Endothelial cell (in vitro differentiated cells): ENCODE data around the gene TSSK2. TPM values are rescaled to one million over a fixed set of nuclear protein-coding genes. Genes with fewer than 3 reads are reported as not detected.

Source experiments
- DNase-seq: peaks from one replicate; pipeline ENCODE4 v3.0.0; 2021; ENCODE audit warnings: low spot score
- H3K27ac Mint-ChIP-seq: one replicate; pipeline ENCODE4 v1.8.0; 2021; ENCODE audit warnings: mixed read lengths, inconsistent platforms; ENCODE audit not compliant: unreplicated experiment
- H3K27me3 Mint-ChIP-seq: one replicate; pipeline ENCODE4 v1.8.0; 2021; ENCODE audit warnings: mild to moderate bottlenecking, moderate library complexity, mixed read lengths, inconsistent platforms; ENCODE audit not compliant: unreplicated experiment
- H3K36me3 Mint-ChIP-seq: one replicate; pipeline ENCODE4 v1.8.0; 2021; ENCODE audit warnings: mild to moderate bottlenecking, low read depth, mixed read lengths, inconsistent platforms; ENCODE audit not compliant: unreplicated experiment
- H3K4me1 Mint-ChIP-seq: one replicate; pipeline ENCODE4 v1.8.0; 2021; ENCODE audit warnings: mild to moderate bottlenecking, mixed read lengths, inconsistent platforms; ENCODE audit not compliant: unreplicated experiment
- H3K4me3 Mint-ChIP-seq: one replicate; pipeline ENCODE4 v1.8.0; 2021; ENCODE audit warnings: mild to moderate bottlenecking, mixed read lengths, inconsistent platforms; ENCODE audit not compliant: unreplicated experiment
- H3K9me3 Mint-ChIP-seq: one replicate; pipeline ENCODE4 v1.8.0; 2021; ENCODE audit warnings: mixed read lengths, inconsistent platforms; ENCODE audit not compliant: unreplicated experiment
- total RNA-seq: library from RNA; stranded (reverse); fragmentation: NEBNext Ultra II Directional; extraction: Animal tissue kit (Norgen Biotek cat#: 25700); gene quantifications from one replicate; pipeline ENCODE4 v1.2.1, GENCODE V29; 2021; ENCODE audit not compliant: unreplicated experiment
- TF ChIP-seq, protein P1 (sequence below): fragments of 200-600 bp; sonication (generic); IDR thresholded peaks from one replicate; pipeline ENCODE4 v1.5.0; 2021; ENCODE audit warnings: antibody characterized with exemption; ENCODE audit not compliant: unreplicated experiment

TSSK2 gene
- total RNA-seq, 1 donor from 2014 or later = not detected

DNA sequence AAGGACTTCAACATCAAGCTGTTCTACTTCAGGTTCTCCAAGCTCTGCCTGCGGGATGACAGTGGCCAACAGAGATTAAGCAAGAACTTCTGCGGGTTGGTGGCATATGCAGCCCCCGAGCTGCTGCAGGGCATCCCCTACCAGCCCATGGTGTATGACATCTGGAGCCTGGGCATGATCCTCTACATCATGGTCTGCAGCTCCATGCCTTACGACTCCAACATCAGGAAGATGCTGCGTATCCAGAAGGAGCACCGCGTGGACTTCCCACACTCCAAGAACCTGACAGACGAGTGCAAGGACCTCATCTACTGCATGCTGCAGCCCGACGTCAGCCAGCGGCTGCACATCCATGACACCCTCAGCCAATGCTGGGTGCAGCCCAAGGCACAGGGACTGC lies 6.1 kb upstream of the TSSK2 start:
- Mint-ChIP-seq H3K27ac (no peak overlapping the region), H3K9me3 (no peaks in the 10 kb centered on the region), H3K4me3 (no peak overlapping the region), H3K36me3 (no peaks in the 10 kb centered on the region), H3K4me1 (peaks cover 19% of the 10 kb centered on the region), H3K27me3 (peaks cover 15% of the 10 kb centered on the region)
- no peak for DNase-seq
- TF ChIP-seq, protein P1, sequence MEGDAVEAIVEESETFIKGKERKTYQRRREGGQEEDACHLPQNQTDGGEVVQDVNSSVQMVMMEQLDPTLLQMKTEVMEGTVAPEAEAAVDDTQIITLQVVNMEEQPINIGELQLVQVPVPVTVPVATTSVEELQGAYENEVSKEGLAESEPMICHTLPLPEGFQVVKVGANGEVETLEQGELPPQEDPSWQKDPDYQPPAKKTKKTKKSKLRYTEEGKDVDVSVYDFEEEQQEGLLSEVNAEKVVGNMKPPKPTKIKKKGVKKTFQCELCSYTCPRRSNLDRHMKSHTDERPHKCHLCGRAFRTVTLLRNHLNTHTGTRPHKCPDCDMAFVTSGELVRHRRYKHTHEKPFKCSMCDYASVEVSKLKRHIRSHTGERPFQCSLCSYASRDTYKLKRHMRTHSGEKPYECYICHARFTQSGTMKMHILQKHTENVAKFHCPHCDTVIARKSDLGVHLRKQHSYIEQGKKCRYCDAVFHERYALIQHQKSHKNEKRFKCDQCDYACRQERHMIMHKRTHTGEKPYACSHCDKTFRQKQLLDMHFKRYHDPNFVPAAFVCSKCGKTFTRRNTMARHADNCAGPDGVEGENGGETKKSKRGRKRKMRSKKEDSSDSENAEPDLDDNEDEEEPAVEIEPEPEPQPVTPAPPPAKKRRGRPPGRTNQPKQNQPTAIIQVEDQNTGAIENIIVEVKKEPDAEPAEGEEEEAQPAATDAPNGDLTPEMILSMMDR = no peak

DNA sequence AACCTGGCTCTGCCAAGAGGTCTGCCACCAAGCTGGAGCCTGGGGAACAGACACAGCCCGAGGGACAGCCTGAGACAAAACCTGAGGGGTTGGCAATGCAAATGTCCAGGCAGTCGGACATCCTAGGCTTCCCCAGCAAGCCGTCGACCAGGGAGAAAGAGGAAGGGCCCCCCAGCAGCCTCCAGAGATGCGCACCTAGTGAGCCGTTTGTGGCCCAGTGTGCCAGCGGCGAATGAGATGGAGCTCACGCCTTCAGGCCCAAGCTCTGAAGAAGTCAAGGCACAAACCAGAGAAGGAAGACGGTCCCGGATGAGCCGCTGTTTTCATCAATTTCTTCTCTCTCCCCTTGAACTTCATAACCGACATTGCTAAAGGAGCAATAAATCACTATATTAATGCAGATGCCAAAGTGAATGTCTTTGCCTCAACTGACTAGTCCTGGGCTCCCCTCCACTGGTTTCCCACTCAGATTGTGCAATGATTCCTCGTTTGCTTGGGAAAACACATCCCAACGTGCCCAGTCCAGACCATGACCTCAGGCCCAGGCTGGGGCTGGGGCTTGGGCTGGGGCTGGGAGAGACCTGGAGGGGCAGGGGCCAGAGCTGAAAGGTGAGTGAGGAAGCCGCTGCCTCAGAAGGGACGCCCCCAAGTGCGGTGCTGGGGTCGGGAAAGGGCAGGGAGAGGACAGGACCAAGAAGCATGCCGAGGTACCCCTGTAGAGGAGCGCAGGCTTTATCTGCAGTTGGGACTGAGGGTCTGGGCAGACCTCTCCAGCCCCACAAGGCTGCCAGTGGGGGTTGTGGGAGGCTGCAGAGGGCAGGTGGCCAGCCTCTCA lies 5.4 kb upstream of the TSSK2 start:
- no peaks in the 10 kb centered on the region for H3K9me3 Mint-ChIP-seq
- H3K27me3 Mint-ChIP-seq = peaks cover 16% of the 10 kb centered on the region
- H3K27ac Mint-ChIP-seq = no peak overlapping the region
- peaks cover 14% of the 10 kb centered on the region for H3K4me1 Mint-ChIP-seq
- DNase-seq = no peak
- no peaks in the 10 kb centered on the region for H3K36me3 Mint-ChIP-seq
- no peak overlapping the region for H3K4me3 Mint-ChIP-seq
- TF ChIP-seq, protein P1 = no peak

GRCh38 chr22:19126309-19127273 lies 4.5 kb upstream of the TSSK2 start:
- Mint-ChIP-seq H3K9me3 (no peaks in the 10 kb centered on the region), H3K27ac (no peak overlapping the region), H3K36me3 (no peaks in the 10 kb centered on the region), H3K4me1 (peaks cover 9% of the 10 kb centered on the region), H3K27me3 (peaks cover 13% of the 10 kb centered on the region), H3K4me3 (no peak overlapping the region)
- DNase-seq = no peak
- TF ChIP-seq, protein P1 = no peak

- no peak overlapping the region for H3K27ac Mint-ChIP-seq
- H3K4me3 Mint-ChIP-seq = no peak overlapping the region
- TF ChIP-seq, protein P1 = no peak
- no peaks in the 10 kb centered on the region for H3K36me3 Mint-ChIP-seq
- peaks cover 13% of the 10 kb centered on the region for H3K27me3 Mint-ChIP-seq
- peaks cover 9% of the 10 kb centered on the region for H3K4me1 Mint-ChIP-seq
- H3K9me3 Mint-ChIP-seq = no peaks in the 10 kb centered on the region
- DNase-seq = no peak
Measured at GRCh38 chr22:19127329-19128008, 3.6 kb upstream of the TSSK2 start.
